Heart left ventricle (tissue), 16 donors: ENCODE data around the gene FGFRL1. TPM values are rescaled to one million over a fixed set of nuclear protein-coding genes. Genes with fewer than 3 reads are reported as not detected.

Experiments used
- ATAC-seq, 4 donors: fragments of 200-7000 bp; cut with Tn5 transposase; one replicate each; pipeline ENCODE4 v1.9.1; 2020 to 2022; ENCODE audit warnings: moderate library complexity in 4 of 4, mild to moderate bottlenecking in 3 of 4, moderate number of reproducible peaks in 1 of 4
- DNase-seq, 5 donors: peaks; one replicate each; pipeline ENCODE4 v3.0.0-alpha.2; 2020
- H3K27ac ChIP-seq, 12 donors: fragments of 200-600 bp; sonication (generic) in 4 of 12; one replicate each; pipeline versions ENCODE4 v1.5.0 to v1.8.0; 2016 to 2022; ENCODE audit warnings: mild to moderate bottlenecking in 2 of 12
- H3K27me3 ChIP-seq, 9 donors: fragments of 200-600 bp; sonication (generic) in 2 of 9; one replicate each; pipeline versions ENCODE4 v1.5.1 to v1.8.0; 2016 to 2022; ENCODE audit warnings: mild to moderate bottlenecking in 3 of 9
- H3K36me3 ChIP-seq, 9 donors: fragments of 200-600 bp; sonication (generic) in 2 of 9; one replicate each; pipeline versions ENCODE4 v1.5.0 to v1.8.0; 2018 to 2022; ENCODE audit warnings: mild to moderate bottlenecking in 2 of 9
- H3K4me1 ChIP-seq, 12 donors: fragments of 200-600 bp; sonication (generic) in 4 of 12; one replicate each; pipeline versions ENCODE4 v1.5.0 to v1.8.0; 2016 to 2022; ENCODE audit warnings: mild to moderate bottlenecking in 3 of 12
- H3K4me3 ChIP-seq, 12 donors: fragments of 200-600 bp; sonication (generic) in 4 of 12; one replicate each; pipeline versions ENCODE4 v1.5.0 to v1.8.0; 2017 to 2022; ENCODE audit warnings: mild to moderate bottlenecking in 9 of 12, moderate library complexity in 4 of 12
- H3K9me3 ChIP-seq, 12 donors: fragments of 200-600 bp; sonication (generic) in 4 of 12; one replicate each; pipeline versions ENCODE4 v1.5.0 to v1.8.0; 2016 to 2022; ENCODE audit warnings: mild to moderate bottlenecking in 1 of 12
- POLR2A ChIP-seq, 2 donors: fragments of 450-650 bp; IDR thresholded peaks; one replicate each; pipeline ENCODE4 v1.6.1; 2017; ENCODE audit warnings: antibody characterized with exemption in 2 of 2, mild to moderate bottlenecking in 2 of 2, moderate library complexity in 2 of 2
- WGBS, 4 donors: extraction: QIAGEN DNeasy Blood & Tissue Kit in 2 of 4; methylation state at CpG; one replicate each; pipeline versions ENCODE4 v1.1.5 to v1.1.7; 2013 to 2018; 5-methylcytosine and 5-hydroxymethylcytosine counted together
- intact Hi-C, 10 donors: fragments of 100-400 bp; cut with DNase I; formaldehyde crosslinking; loops; one replicate each; pipeline versions ENCODE4 v1.11.1 to v1.14.2; 2022
- polyA plus RNA-seq, 2 donors: library from polyadenylated mRNA; stranded (reverse); fragments of 200-250 nt; gene quantifications; one replicate each; pipeline ENCODE4 v1.2.3, GENCODE V29; 2013
- total RNA-seq, 9 donors: library from RNA; depleted of rRNA in 2 of 9; stranded (reverse); fragments of >200 nt in 2 of 9; fragmentation: NEBNext Ultra II Directional in 3 of 9; extraction: Animal tissue kit (Norgen Biotek cat#: 25700) in 3 of 9; gene quantifications; one replicate each; pipeline versions ENCODE4 v1.1.0 to v1.2.4, GENCODE V29; 2016 to 2023
- TF ChIP-seq, protein P1 (sequence below), 12 donors: fragments of 200-600 bp; sonication (generic) in 4 of 12; IDR thresholded peaks; one replicate each; pipeline versions ENCODE4 v1.5.0 to v1.8.0; 2018 to 2022; ENCODE audit warnings: antibody characterized with exemption in 12 of 12, mild to moderate bottlenecking in 5 of 12
- donor health status: ischemic (EF 13 %, LVEDD 7.1; RV severe dilation, severe dysfunction).
- donor health status: healthy with polysubstance abuse.
- donor health status: DM: no; HTN: yes; CAD: no.
- donor health status: DM: no; HTN: no; CAD: no.
- donor health status: ischemic (EF 25% LVEDD 6.9; RV normal size, moderate dysfunction).
- donor health status: ischemic (EF 25% LVEDD 5.7; RV mildly dilated, moderate dysfunction).
- donor health status: healthy.
- donor health status: DM: yes; HTN: yes; CAD: no.
- donor health status: ischemic (EF 35%, LVEDD 5.7; RV mildly dilated, moderate dysfunction).
- donor health status: nonischemic (EF 11% LVEDD 7.7; RV severe dilation, severe dysfunction).
- donor health status: DM: yes; HTN: yes; CAD: no.
- donor health status: PGD.
- donor health status: ischemic (EF 29% LVEDD 5.4; RV normal size, mild dysfunction).
- donor health status: nonischemic (EF 23%, LVEDD 6.1; RV moderate dilation, normal function).

FGFRL1 gene
- total and polyA plus RNA-seq, 11 donors: 23.6 to 90.7 (median 30.6) TPM

DNA sequence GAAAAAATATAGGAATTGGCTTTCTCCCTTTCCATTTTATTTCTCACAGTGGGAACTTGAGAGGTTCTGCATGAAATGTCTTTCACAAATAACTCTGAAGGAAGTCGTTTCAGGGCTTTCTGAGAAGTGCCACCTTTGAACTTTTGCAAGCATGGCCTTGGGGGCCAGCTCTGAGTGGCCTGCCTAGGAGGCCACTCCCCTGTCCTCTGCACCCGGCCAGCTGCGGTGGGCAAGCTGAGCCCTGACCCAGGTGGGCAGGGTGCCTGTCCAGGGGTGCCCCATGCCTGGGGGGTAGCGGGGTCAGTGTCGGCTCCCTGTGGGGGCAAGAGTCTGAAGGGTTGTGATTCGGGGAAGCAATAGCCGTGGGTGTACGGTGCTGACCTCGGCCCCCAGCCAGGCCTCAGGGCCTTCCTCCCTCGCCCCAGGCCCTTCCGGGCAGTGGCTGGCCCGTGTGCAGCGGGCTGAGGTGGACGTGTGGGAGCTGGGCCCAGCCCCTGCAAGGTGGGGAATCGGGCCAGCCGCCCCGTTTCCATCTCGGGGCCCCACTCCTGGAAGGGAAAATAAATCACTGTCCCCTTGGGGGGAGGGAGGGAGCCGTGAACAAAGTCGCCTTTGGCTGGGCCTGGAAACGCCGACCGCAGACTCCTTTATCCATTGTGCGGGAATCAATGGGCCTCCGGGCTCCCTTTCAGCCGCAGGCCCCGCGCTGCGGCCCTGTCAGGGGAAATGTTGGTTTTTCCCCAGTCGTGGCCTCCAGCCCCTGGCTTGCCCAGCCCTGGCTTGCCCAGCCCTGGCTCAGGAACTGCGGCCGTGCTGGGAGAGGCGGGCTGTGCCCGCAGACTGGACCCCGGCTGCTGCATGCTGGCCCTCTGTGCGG is 3.1 kb downstream of the FGFRL1 start:
- peaks cover 0 to 22% (median 16%) of the 10 kb centered on the region in 12 donors for H3K4me1 ChIP-seq
- DNase-seq (no peak), ATAC-seq (no peak)
- 77 to 91% (median 88%) methylated on average over 18 to 36 of the region's 36 CpGs for WGBS, 4 donors
- intact Hi-C loops: no loop called here
- TF ChIP-seq, protein P1, sequence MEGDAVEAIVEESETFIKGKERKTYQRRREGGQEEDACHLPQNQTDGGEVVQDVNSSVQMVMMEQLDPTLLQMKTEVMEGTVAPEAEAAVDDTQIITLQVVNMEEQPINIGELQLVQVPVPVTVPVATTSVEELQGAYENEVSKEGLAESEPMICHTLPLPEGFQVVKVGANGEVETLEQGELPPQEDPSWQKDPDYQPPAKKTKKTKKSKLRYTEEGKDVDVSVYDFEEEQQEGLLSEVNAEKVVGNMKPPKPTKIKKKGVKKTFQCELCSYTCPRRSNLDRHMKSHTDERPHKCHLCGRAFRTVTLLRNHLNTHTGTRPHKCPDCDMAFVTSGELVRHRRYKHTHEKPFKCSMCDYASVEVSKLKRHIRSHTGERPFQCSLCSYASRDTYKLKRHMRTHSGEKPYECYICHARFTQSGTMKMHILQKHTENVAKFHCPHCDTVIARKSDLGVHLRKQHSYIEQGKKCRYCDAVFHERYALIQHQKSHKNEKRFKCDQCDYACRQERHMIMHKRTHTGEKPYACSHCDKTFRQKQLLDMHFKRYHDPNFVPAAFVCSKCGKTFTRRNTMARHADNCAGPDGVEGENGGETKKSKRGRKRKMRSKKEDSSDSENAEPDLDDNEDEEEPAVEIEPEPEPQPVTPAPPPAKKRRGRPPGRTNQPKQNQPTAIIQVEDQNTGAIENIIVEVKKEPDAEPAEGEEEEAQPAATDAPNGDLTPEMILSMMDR (IDR thresholded peaks at IDR 0.05): no peak
- TF ChIP-seq POLR2A (IDR thresholded peaks at IDR 0.05): no peak
- no peaks in the 10 kb centered on the region for H3K9me3 ChIP-seq
- H3K27ac ChIP-seq: no peak overlapping the region
- peaks cover 0 to 6% (median 0%) of the 10 kb centered on the region in 9 donors for H3K27me3 ChIP-seq
- no peaks in the 10 kb centered on the region for H3K36me3 ChIP-seq
- no peak overlapping the region for H3K4me3 ChIP-seq

DNA sequence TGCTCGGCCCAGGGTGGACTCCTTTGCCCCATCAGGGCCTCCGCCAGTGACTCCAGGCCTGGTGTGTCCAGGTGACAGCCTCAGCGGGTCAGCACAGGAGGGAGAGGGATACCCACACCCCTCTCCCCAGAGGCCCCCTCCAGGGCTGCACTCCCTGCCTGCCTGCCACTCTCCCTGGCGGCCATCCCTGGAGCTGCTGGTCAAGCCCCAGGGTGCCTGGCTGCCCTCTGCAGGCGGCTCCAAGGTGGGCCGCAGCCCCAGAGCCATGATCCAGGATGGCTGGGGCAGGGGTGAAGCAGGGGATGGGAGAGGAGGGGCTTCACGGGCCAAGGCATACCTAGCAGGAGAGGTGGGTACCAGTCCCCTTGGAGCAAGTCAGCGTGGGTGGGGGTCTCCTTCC is 3.8 kb downstream of the FGFRL1 start:
- DNase-seq: no peak
- H3K4me3 ChIP-seq: no peak overlapping the region
- intact Hi-C loops: no loop called here
- TF ChIP-seq POLR2A (IDR thresholded peaks at IDR 0.05): no peak
- TF ChIP-seq, protein P1 (IDR thresholded peaks at IDR 0.05): no peak
- ATAC-seq: no peak
- peaks cover 0 to 6% (median 0%) of the 10 kb centered on the region in 9 donors for H3K27me3 ChIP-seq
- peaks cover 0 to 18% (median 12%) of the 10 kb centered on the region in 12 donors for H3K4me1 ChIP-seq
- no peaks in the 10 kb centered on the region for H3K36me3 ChIP-seq
- H3K27ac ChIP-seq: no peak overlapping the region
- WGBS, 4 donors: 76 to 94% (median 87%) methylated on average over 5 to 8 of the region's 8 CpGs
- no peaks in the 10 kb centered on the region for H3K9me3 ChIP-seq

GRCh38 chr4:1015746-1016145 is 4.3 kb downstream of the FGFRL1 start:
- H3K4me3 ChIP-seq: no peak overlapping the region
- no peak overlapping the region for H3K27ac ChIP-seq
- H3K4me1 ChIP-seq: peaks cover 0 to 12% (median 7%) of the 10 kb centered on the region in 12 donors
- H3K27me3 ChIP-seq: peaks cover 0 to 6% (median 0%) of the 10 kb centered on the region in 9 donors
- WGBS, 4 donors: 89 to 96% (median 93%) methylated on average over 3 to 10 of the region's 10 CpGs
- no peaks in the 10 kb centered on the region for H3K9me3 ChIP-seq
- no peak for TF ChIP-seq POLR2A (IDR thresholded peaks at IDR 0.05)
- TF ChIP-seq, protein P1 (IDR thresholded peaks at IDR 0.05): no peak
- intact Hi-C loops: no loop called here
- no peaks in the 10 kb centered on the region for H3K36me3 ChIP-seq
- DNase-seq (no peak), ATAC-seq (no peak)

DNA sequence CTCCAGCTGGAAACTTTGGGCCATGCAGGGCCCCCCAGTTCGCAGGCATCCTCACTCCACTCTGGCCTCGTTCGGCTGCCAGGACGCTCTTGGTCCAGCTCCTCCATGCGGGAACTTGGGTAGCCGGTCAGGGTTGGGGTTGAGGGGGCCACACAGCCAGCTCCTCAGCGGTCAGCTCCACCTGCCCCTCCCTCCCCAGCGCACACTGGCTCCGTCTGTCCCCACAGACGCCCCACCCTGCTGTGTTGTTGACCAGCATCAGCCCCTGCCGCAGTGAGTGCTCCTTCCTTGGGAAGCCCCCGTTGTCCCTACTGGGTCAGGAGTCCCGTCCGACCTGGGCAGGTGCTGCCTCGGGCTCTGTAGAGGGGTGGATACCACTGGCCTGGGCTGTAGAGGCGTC is 5.8 kb downstream of the FGFRL1 start:
- H3K36me3 ChIP-seq: no peaks in the 10 kb centered on the region
- H3K27me3 ChIP-seq: peaks cover 0 to 5% (median 0%) of the 10 kb centered on the region in 9 donors
- no peak overlapping the region for H3K4me3 ChIP-seq
- peaks cover 0 to 6% (median 1%) of the 10 kb centered on the region in 12 donors for H3K4me1 ChIP-seq
- ATAC-seq (no peak), DNase-seq (no peak)
- no peak for TF ChIP-seq POLR2A (IDR thresholded peaks at IDR 0.05)
- TF ChIP-seq, protein P1 (IDR thresholded peaks at IDR 0.05): no peak
- 78 to 83% (median 83%) methylated on average over 6 to 16 of the region's 16 CpGs for WGBS, 4 donors
- H3K9me3 ChIP-seq: no peaks in the 10 kb centered on the region
- no peak overlapping the region for H3K27ac ChIP-seq
- intact Hi-C loops: no loop called here
